ENCODE data around the gene PDSS1.
"Not testable (repeated sequence)": the region's sequence is repeated elsewhere in the genome, so short reads cannot be mapped to it uniquely, and the experiment has no call there.

The PDSS1 gene

GRCh38 chr10:26741368-26741767, 43.9 kb downstream of the PDSS1 start:
- DNase-seq = no peak

DNA sequence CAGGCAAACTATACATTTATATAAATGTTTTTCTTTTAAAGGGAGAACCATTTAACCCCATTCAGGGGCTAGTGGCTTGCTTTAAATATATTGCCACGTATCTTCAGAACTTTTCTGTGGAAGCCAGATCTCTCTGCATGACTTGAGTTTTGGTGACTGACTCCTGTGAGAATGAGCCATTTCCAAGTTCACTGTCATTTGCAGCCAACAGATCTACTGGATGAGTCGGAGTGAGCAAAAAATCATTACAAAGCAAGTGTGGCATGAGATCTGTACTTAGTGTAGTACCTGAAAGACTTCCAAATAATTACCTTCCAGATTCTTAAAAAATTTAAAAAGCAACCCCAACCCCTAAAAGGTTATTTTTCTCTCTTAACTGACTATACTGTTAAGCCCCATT, 45.6 kb downstream of the PDSS1 start:
- no peak for DNase-seq

- DNase-seq = no peak
Measured at GRCh38 chr10:26743841-26744240, 46.3 kb downstream of the PDSS1 start.

DNA sequence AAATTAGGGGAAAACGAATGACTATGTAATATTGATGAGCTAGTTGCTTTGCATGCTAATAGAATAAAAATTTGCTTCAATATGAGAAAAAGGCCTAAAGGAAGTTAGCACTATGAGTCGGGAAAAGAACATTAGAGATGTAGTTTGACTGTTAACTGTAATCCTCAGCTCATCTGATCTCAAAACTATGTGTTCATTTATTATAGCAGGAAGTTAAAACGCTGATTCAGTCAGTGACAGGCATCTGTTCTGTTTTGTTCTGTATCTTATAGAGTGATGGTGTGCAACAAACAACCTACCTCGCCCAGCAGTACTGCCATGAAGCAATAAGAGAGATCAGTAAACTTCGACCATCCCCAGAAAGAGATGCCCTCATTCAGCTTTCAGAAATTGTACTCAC, 48.6 kb downstream of the PDSS1 start:
- DNase-seq = peak in 1 of 5 experiments; percentile 63

DNA sequence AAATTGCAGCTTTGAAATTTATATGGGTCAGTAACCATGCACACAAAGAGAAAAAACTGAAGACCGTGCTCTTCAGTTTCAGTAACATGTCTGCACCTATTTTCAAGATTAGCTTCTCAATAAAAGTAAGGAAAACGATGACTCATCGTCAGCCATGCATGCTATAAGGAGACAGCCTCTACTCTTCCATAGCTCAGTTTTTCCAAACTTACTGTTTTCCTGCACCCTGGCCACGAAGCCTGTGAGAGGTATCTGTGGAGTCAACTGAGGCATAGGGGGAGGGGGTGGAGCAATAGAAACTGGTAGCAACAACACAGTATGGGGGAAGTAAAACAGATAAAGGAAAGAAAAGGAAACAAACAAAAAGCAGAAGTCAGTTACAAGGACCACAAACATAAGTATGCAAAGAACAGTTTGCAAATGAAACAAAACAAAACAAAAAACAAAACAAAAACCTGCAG, 58.0 kb downstream of the PDSS1 start:
- DNase-seq = peak in 1 of 5 experiments; percentile 40

DNA sequence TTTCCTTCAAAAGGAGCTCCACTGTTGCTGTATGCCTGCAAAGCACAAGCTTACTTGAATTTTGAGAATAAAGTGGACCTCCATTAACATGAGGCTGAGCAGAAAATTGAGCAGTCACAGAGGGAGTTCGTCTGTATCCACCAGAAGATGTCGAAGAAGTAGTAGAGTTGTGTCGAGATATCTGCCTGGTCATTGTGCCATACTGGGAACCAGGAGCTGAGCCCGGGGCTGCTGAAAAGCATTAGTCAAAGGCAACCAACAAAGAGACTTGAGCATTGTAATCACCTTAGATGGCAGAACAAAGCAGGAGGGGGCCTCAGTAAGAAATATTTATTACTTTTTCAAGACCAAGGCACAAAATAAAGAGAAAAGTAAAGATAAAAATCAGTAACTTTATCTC, 61.5 kb downstream of the PDSS1 start:
- no peak for DNase-seq

DNA sequence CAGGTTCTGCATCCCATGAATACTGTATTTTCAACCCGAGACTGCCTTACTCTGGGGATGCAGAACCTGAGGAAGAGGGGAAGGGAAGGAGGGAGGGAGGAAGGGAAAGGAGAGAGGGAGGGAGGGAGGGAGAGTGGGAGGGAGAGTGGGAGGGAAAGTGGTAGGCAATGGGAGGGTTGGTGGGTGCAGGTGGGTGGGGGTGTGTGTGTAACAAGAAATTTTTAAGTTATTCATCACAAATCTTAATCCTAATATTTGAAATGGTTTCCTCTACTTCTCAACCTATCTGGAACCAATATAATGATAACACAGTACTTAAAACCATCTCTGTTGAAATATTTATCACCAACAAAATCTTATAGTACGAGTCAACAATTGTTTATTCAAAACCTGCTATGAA, 68.0 kb downstream of the PDSS1 start:
- DNase-seq = no peak

DNA sequence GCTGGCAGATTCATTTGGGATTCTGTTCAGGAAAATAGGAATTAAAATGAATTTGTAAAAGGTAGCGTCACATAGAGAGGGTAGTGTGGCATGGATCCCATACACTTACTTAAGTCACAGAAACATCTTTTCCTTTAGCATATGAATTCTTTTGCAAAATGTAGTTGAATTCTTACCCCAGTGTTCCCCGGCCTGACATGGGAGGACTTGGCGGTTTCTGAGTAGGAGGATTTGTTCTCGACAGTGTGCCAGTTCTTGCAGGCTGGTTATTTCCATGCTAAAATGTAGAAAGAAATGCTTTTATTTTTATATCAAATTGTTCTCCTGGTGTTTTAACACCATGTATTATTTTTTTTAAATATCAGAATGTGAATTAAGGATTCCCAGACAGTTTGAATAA, 72.6 kb downstream of the PDSS1 start:
- DNase-seq = no peak

DNA sequence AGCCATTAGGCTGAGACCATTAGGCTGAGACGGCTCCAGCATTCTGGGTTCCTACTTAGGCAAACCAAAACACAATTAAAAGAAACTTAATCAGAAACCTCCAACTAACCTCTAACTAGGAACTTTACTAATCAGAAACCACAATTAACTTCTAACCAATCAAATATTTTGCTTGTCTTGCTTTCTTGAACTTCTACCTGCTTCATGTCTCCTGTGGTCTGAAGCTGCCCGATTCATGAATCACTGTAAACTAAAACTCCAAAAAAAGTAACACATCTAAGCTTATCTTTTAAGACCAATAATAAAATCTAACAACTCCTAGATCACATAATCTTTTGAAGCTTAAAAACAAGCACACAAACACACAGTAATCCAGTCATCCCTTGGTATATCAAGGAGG, 76.1 kb downstream of the PDSS1 start:
- DNase-seq = peak in 1 of 5 experiments; percentile 41

DNA sequence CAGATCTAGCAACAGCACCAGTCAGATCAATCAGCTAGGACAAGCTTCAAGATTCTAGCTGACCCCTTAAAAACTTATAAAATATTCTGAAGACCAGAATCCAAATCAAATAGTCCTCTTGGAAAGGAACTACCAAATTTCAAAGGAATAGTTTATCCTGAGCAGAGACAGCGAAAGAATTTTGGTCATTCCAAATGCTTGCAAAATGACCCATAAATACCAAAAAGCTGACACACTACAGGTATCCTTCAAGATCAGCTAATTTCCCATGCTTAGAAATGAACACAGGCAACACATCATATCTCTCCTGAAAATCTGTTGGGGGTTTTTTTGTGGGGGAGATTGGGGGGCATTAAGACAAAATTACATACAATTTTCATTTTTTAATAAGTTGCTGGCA, 78.8 kb downstream of the PDSS1 start:
- no peak for DNase-seq

- DNase-seq = peak in 1 of 5 experiments; percentile 8
Measured at GRCh38 chr10:26777686-26778085, 80.2 kb downstream of the PDSS1 start.

DNA sequence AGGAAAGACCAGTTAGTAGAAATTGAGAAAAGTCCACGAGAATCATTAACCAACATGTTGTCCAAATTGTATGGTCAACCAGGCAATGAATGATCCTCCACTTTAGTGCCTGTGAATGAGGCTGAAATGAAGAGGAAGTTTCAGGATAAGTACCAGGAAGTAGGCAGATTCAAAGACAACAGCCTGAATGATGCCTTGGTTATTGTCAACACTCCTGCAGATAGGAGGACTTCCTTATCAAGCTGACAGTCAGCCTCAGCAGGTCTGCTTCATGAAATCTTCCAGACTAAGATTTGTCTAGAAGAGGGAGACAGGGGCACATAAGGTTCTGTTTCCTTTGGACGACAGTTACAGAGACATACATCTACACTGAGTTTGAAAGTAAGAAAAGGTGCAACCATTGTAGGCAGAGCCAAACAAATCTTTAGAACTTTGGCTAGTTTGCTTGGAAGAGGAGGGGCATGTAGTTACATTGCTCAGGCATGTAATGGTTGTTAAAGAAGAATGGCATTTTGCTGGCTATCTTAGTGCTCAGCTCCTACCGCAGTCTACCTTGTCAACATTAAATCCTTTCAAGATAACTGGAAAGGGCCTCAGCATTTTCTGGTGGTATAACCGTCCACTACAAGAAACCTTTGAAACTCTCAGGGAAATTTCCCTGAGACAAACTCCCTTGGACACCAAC, 81.8 kb downstream of the PDSS1 start:
- no peak for DNase-seq

DNA sequence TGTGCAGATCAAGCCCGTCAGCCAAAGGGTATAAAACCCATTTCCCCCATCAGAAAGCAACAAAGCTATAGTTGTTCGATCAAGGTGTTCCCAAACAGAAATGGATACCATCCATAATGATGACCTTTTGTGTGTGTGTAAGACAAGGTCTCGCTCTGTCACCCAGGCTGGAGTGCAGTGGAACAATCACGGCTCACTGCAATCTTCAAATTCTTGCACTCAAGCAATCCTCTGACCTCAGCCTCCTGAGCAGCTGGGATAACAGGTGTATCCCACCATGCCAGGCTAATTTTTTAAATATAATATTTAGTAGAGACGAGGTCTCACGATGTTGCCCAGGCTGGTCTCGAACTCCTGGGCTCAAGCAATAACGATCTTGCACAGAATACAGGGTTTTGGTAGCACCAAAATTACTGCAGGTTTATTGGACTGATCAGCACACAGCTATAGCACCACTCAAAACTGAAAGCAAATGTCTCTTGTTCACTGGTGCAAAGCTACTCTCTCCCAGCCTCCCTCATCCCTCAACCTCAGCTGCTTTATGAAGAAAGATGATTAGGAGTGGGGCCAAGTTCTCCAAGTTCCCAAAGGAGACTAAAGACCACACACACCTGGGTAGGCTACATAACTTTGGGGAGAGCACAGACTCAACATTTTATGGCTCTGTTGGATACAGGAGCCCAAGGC, 82.7 kb downstream of the PDSS1 start:
- DNase-seq = no peak

DNA sequence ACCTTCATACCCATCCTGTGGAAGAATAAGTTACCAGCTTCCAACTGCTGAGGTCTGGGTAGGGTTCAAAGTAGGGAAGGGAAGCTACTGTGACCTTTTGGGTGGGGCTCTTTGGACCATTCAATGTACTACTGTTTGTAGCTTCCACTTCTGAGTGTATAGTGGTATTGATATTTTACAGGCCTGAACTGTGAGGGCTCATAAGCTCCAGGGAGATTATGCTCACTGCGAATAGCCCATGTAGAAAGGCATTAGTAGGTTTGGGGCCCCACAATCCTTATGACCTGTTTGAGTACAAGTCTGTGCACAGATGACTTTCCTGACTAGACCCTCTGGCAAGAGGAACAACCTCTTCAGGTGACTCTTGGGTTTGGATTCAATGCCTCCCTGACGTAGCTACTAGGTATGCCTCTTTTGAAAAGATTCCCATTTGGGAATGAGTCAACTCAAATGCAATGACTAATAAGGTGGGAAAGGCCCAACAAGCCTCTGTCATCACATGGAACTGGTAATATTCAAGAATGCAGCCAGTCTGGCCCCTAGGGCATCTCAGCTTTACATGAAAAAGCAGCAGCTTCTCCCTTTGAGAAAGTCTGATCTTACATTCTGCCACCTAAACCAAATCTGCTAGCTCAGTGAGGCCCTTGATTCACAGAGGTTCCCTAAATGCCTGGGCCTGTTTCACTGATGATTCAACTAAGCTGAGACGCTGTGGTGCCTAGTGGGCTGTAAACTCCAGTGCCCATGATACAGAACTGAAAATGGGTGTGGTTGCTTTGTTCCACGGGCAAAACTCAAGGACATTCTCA, 83.5 kb downstream of the PDSS1 start:
- DNase-seq = no peak

GRCh38 chr10:26781797-26782196, 84.3 kb downstream of the PDSS1 start:
- DNase-seq = peak in 1 of 5 experiments; percentile 15

DNA sequence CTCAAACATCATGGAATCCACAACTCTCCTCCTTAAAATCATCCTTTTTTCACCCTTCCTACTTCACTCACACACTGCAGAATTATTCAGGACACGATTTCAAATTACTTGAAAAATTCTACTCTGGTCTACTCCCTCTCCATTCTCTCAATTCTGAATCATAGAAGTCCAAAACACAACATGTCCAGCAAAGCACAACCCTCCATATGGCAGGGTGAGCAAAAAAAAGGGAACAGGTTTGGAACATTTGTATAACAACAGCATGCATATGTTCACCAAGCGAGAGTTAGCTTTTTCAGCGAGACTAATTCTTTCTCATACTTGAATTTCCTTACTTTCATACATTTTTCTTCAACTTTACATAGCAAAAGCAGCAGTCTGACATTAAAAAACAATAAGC, 89.9 kb downstream of the PDSS1 start:
- no peak for DNase-seq

DNA sequence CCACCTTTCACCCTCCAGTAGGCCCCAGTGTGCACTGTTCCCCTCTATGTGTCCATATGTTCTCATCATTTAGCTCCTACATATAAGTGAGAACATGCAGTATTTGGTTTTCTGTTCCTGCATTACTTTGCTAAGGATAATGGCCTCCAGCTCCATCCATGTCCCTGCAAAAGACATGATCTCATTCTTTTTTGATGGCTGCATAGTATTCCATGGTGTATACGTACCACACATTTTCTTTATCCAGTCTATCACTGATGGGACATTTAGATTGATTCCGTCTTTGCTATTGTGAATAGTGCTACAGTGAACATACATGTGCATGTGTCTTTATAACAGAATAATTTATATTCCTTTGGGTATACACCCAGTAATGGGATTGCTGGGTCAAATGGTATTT, 92.3 kb downstream of the PDSS1 start:
- DNase-seq = not testable (repeated sequence)

DNA sequence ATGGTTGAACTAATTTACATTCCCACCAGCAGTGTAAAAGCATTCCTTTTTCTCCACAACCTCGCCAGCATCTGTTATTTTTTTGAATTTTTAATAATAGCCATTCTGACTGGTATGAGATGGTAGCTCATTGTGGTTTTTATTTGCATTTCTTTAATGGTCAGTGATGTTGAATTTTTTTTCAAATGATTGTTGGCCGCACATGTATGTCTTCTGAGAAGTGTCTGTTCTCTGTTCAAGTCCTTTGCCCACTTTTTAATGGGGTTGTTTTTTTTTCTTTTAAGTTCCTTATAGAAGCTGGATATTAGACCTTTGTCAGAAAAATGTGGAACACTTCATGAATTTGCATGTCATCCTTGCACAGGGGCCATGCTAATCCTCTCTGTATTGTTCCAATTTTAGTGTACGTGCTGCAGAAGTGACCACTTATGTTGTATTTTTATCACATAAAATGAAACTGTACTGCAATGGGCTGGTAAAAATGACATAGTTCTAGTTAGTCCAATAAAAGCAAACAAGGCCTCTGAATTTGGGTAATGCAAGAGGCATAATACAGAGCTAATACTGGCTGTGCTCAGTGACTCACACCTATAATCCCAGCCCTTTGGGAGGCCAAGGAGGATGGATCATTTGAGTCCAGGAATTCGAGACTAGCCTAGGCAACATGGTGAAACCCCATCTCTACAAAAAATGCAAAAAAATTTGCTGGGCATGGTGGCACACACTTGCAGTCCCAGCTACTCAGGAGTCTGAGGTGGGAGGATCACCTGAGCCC, 92.9 kb downstream of the PDSS1 start:
- DNase-seq = no peak

- no peak for DNase-seq
Measured at GRCh38 chr10:26792758-26793495, 95.4 kb downstream of the PDSS1 start.

Measured in T-helper 2 cell (primary cell).